GM12892 (cell line): Measurements from ENCODE around the gene CHST3. TPM values are rescaled to one million over a fixed set of nuclear protein-coding genes. Genes with fewer than 3 reads are reported as not detected.
"Not testable (repeated sequence)": the region's sequence is repeated elsewhere in the genome, so short reads cannot be mapped to it uniquely, and the experiment has no call there.

Source experiments
- DNase-seq: peaks from one replicate; pipeline ENCODE4 v3.0.0; 2011; ENCODE audit not compliant: insufficient read length
- FAIRE-seq: peaks from 2 replicates; lab custom pipeline; 2011; peaks lifted over from hg19 to GRCh38; lab: Jason Lieb, UNC
- POLR2A ChIP-seq: IDR thresholded peaks from 2 replicates; pipeline ENCODE4 v1.6.1; 2011; ENCODE audit warnings: low read depth, low read length, control low read depth
- POLR2AphosphoS5 ChIP-seq: IDR thresholded peaks from 2 replicates; pipeline ENCODE4 v1.6.1; 2011; ENCODE audit warnings: low read depth, low read length, control low read depth
- TAF1 ChIP-seq: IDR thresholded peaks from 2 replicates; pipeline ENCODE4 v1.6.1; 2011; ENCODE audit warnings: low read depth, mild to moderate bottlenecking, control low read depth, low read length, borderline replicate concordance
- polyA plus RNA-seq: library from polyadenylated mRNA; unstranded; fragments of >200 nt; gene quantifications from one replicate; pipeline ENCODE4 v1.2.1, GENCODE V29; 2012; ENCODE audit warnings: missing spikeins, inconsistent platforms; ENCODE audit not compliant: missing spikeins

The CHST3 gene, protein sequence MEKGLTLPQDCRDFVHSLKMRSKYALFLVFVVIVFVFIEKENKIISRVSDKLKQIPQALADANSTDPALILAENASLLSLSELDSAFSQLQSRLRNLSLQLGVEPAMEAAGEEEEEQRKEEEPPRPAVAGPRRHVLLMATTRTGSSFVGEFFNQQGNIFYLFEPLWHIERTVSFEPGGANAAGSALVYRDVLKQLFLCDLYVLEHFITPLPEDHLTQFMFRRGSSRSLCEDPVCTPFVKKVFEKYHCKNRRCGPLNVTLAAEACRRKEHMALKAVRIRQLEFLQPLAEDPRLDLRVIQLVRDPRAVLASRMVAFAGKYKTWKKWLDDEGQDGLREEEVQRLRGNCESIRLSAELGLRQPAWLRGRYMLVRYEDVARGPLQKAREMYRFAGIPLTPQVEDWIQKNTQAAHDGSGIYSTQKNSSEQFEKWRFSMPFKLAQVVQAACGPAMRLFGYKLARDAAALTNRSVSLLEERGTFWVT
- not detected for polyA plus RNA-seq

DNA sequence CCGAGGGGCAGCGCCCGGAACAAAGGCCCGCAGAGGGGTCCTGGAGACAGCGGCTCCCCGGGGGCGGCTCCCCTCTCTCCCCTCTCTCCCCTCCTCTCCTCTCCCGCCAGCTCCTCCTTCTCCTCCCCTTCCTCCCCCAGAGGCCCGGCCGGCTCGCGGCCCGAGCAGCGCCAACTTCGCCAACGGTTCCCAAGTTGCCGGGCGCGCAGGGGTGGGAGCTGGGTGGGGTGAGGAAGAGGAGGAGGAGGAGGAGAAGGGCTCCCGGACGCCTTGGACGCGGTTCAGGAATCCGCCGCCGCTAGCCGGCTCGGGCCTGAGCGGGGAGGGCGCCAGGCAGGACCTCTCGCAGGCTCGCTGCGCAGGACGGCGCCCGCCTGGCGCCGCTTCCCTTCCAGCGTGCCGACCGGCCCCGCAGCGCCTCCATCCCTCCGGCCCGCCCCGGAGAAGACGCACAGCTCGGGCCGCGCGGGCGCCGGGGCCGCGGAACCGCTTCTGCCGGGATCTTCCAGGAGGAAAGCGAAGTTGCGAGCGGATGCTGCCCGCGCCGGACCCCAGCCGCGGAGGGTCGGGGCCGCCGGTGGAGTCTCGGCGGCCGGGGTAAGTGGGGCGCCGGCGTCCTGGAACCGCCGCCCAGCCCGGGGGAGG lies at the start of gene CHST3:
CHST3 (plus strand) TSS at position 298 of the 645 bp plus-strand sequence. CDS start 41,448 bp downstream, outside the sequence.
- TF ChIP-seq POLR2A = no peak
- no peak for TF ChIP-seq TAF1
- TF ChIP-seq POLR2AphosphoS5 = no peak
- no peak for DNase-seq
- FAIRE-seq = no peak

GRCh38 chr10:71916827-71917226 lies 47.4 kb upstream of the CHST3 start:
- FAIRE-seq = no peak
- TF ChIP-seq POLR2AphosphoS5 = no peak
- no peak for TF ChIP-seq POLR2A
- TF ChIP-seq TAF1 = no peak
- no peak for DNase-seq

- DNase-seq (no peak), FAIRE-seq (no peak)
- TF ChIP-seq POLR2A = no peak
- TF ChIP-seq POLR2AphosphoS5 = no peak
- TF ChIP-seq TAF1 = no peak
These were observed 45.2 kb upstream of the CHST3 start for GRCh38 chr10:71918992-71919391.

DNA sequence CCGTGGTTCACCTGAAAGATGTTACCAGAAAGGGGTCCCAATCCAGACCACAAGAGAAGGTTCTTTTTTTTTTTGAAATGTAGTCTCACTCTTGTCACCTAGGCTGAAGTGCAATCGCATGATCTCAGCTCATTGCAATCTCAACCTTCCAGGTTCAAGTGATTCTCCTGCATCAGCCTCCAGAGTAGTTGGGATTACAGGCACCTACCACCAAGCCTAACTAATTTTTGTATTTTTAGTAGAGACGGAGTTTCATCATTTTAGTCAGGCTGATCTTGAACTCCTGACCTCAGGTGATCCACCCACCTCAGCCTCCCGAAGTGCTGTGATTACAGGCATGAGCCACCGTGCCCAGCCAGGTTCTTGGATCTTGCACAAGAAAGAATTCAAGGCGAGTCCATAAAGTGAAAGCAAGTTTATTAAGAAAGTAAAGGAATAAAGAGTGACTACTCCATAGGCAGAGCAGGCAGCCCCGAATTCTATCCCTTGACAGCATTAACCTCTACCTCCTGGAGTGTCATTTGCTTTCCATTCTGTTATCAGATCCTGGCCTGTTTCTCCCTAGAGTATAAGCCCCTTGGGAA lies 44.1 kb upstream of the CHST3 start:
- FAIRE-seq, DNase-seq: not testable (repeated sequence)

DNA sequence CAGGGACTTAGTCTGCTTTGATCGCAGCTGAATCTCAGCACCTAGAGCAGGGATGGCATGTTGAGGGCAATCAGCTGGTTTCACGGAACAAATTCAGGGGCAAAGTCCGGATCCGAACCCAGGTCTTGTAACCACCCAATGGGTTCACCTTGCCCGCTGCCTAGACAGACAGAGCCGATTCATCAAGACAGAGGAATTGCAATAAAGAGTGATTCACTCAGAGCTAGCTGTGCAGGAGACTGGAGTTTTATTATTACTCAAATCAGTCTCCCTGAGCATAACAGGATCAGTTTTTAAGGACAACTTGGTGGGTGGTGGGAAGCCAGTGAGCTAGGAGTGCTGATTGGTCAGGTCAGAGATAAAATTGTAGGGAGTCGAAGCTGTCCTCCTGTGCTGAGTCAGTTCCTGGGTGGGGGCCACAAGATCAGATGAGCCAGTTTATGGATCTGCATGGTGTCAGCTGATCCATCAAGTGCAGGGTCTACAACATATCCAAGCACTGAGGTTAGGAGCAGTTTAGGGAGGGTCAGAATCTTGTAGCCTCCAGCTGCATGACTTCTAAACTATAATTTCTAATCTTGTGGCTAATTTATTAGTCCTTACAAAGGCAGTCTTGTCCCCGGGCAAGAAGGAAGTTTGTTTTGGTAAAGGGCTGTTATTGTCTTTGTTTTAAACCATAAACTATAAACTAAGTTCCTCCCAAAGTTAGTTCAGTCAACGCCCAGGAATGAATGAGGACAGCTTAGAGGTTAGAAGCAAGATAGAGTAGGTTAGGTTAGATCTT lies 43.5 kb upstream of the CHST3 start:
- TF ChIP-seq POLR2AphosphoS5 = no peak
- TF ChIP-seq TAF1 = no peak
- DNase-seq (no peak), FAIRE-seq (no peak)

DNA sequence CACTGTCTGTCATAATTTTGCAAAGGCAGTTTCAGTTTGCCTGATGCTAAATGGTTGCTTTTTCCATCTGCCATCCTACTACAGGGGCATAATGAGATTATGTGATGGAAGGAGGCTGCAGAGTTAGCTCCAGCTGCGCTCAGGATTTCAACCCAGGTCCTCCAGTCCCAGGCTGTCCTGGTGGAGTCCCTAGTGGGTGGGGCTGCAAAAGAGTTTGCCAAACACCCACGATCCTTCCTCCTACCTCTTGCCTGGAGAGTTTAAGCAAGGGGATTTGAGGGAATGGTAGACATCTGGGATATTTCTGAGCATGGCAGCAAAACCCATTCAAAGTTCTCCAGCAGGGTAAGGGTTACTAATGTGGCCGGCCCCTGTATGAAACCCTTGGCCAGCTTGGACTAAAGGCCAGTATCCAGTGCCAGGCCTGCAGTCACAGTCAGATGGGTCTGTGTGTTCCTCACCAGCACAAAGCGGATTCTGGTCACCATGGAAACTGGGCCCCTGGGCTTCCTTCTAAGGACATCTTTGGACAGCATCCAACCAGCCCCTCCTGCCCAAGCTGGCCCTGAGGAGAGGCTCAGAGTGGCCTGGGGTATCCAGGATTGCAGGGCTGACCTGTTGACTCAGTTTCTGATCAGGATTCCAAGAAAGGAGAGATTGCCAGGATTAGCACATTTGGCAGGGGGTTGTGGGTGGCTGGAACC lies 42.7 kb upstream of the CHST3 start:
- no peak for TF ChIP-seq POLR2AphosphoS5
- no peak for TF ChIP-seq TAF1
- TF ChIP-seq POLR2A = no peak
- no peak for FAIRE-seq
- DNase-seq = no peak

- FAIRE-seq (no peak), DNase-seq (no peak)
- no peak for TF ChIP-seq TAF1
These were observed 41.0 kb upstream of the CHST3 start for GRCh38 chr10:71923138-71923692.

DNA sequence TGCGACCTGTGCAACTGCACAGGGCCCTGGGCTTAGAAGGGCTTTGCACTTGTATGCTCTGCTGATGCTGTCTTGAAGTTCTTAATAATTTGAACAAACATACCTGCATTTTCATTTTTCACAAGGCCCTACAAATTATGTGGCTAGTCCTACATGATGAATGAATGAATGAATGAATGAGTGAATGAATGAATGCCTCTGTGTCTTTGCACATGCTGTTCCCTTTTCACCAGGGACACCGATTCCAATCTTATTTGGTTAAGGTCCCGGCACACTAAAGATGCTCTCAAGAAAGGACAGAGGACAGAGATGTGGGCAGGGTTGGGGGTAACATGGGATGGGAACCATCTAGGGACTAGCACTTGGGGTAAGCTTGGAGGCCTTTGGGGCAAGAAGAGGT lies 39.4 kb upstream of the CHST3 start:
- DNase-seq (no peak), FAIRE-seq (no peak)
- TF ChIP-seq POLR2AphosphoS5 (no peak), TAF1 (no peak), POLR2A (no peak)

DNA sequence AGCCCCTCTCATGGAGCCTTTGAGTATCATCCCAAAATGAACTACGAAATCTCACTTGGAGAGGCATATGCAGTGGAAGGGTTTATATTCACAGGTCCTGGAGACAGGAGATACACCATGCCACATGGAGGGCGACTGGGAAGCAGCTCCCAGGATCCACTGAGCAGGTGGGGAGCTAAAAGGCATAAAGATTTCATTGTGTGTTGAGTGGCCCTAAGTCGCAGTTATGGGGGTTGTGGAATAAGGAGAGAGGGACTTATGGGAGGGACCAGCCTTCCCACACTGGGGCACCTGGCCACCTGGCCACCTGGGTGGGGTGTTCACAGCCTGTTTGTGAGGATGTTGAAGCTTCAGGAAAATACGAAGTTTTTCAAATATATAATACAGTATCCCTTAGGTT lies 37.0 kb upstream of the CHST3 start:
- TF ChIP-seq TAF1 = no peak
- no peak for TF ChIP-seq POLR2A
- TF ChIP-seq POLR2AphosphoS5 = no peak
- FAIRE-seq = no peak
- no peak for DNase-seq

DNA sequence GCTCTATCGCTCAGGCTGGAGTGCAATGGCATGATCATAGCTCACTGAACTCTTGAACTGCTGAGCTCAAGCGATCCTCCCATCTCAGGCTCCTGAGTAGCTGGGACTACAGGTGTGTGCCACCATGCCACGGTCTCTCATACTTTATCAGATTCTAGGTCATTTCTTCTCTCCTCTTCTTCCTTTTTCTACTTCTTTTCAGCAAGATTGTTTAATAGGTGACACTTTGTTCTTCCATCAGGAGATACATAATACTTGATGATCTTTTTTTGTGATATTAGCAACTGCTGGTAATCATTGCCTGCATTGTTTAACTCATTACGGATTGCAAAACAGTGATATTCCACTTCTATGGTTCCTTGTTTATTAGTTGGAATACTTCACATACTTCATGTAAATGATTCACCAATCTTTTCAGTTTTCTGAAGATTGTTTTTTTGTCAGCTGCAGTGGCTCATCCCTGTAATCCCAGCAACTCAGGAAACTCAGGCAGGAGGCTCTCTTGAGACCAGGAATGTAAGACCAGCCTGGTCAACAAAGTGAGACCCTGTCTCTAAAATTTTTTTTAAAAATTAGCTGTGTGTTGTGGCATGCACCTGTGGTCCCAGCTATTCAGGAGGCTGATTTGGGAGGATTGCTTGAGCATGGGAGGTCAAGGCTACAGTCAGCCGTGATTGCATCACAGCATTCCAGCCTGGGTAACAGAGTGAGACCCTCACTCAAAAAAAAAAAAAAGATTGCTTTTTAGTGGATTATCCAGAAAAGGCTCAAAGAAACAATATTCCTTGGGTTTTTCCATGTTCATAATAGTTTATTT lies 36.2 kb upstream of the CHST3 start:
- TF ChIP-seq TAF1 (no peak), POLR2AphosphoS5 (no peak), POLR2A (no peak)
- DNase-seq (no peak), FAIRE-seq (no peak)
